ENCODE measurements around the gene CTDSPL. TPM values are rescaled to one million over a fixed set of nuclear protein-coding genes. Genes with fewer than 3 reads are reported as not detected.

Gene CTDSPL
- polyA plus RNA-seq, 1 donor from 2014 or later = not detected

DNA sequence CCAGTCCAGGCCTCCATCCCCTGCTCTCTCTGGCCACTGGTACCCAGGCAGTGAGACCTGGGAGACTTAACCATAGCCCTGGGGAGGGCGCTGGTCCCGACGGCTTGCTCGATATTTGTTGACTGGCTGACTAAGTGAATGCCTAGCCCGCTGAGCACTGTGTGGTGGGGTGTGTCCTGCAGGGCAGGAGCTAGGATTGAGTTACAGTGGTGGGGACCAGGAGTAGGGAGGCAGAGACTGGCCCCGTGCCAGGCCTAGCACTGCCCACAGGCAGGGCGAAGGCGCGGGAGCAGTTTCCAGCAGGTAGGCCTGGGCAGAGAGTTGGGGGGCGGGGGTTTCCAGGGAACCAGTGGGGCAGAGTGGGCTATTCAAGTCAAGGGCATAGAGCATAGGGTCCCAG is 128.8 kb downstream of the CTDSPL start, which contains the start of gene VILL:
VILL (plus strand) TSS at position 260 of the 400 bp plus-strand sequence. CDS start 2,887 bp downstream, outside the sequence.
- Mint-ChIP-seq H3K27me3 (peaks cover 2% of the 10 kb centered on the region), H3K27ac (peak within 1 kb of the TSS in 1 of 3 donors; percentile 63), H3K36me3 (no peaks in the 10 kb centered on the region), H3K9me3 (no peaks in the 10 kb centered on the region), H3K4me1 (peaks cover 16 to 23% (median 16%) of the 10 kb centered on the region in 3 donors), H3K4me3 (peak within 1 kb of the TSS in 3 of 4 donors; percentile 5 to 55 (median 51))

GRCh38 chr3:37991109-37991508 is 129.4 kb downstream of the CTDSPL start:
- no peaks in the 10 kb centered on the region for H3K27me3 Mint-ChIP-seq
- no peak overlapping the region for H3K4me3 Mint-ChIP-seq
- no peaks in the 10 kb centered on the region for H3K36me3 Mint-ChIP-seq
- H3K9me3 Mint-ChIP-seq = no peaks in the 10 kb centered on the region
- no peak overlapping the region for H3K27ac Mint-ChIP-seq
- peaks cover 16 to 24% (median 20%) of the 10 kb centered on the region in 3 donors for H3K4me1 Mint-ChIP-seq

GRCh38 chr3:37991823-37992222 is 130.1 kb downstream of the CTDSPL start:
- Mint-ChIP-seq H3K4me1 (peaks cover 21 to 27% (median 26%) of the 10 kb centered on the region in 3 donors), H3K4me3 (peak overlapping the region in 2 of 4 donors; percentile 21 to 39), H3K27me3 (no peaks in the 10 kb centered on the region), H3K9me3 (no peaks in the 10 kb centered on the region), H3K36me3 (peaks cover 3% of the 10 kb centered on the region), H3K27ac (no peak overlapping the region)

DNA sequence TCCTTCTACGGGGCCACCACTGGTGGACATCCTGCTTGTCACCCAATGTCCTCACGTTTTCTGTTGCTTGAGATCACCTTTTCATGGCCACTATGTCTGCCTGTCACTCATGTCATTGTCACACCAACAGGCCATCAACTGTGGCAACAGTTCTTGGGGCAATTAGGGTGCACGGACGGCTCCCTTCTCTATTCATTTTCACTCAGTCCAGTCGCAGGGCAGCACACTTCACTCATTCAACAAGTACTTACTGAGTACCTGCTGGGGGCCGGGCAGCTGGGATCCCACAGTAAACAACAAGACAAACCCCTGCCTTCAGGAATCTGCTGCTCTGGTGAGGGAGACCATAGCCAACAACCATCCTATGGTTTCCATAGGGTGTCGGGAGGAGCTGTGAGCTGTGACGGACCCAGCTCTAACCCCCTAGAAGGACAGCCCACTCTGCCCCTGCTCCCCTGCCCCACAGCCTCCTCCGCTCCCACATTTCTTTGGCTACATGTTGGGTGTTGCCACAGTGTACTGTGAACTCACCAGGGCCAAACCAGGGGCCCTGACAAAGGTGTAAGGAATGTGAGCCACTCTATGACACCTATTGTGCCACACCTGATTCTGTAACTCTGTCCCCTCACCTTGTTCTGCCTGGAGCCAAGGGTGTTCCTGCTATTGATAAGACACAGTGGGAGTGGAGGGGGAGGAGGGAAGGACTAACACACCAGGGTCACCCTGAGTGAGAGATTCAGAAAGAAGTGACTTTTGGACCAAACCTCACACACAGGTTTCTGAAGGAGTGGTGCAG is 130.8 kb downstream of the CTDSPL start:
- Mint-ChIP-seq H3K4me1 (peaks cover 24 to 29% (median 29%) of the 10 kb centered on the region in 3 donors), H3K27me3 (no peaks in the 10 kb centered on the region), H3K36me3 (peaks cover 5% of the 10 kb centered on the region)

DNA sequence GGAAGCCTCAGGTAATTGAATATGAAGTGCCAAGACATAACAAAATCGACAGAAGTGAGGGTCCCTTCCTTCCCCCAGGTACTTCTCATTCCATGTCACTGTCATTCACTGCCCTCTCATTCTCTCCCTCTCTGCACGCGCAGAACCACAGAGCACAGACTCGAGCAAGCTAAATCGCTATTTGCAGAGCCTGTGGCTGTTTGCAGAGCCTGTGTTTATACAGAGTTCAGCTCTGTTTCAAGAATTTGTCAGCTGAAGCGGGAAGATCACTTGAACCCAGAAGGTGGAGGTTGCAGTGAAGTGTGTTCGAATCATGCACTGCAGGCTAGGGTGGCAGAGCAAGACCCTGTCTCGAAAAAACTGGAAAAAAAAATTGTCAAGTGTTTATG is 131.4 kb downstream of the CTDSPL start:
- Mint-ChIP-seq H3K9me3 (no peaks in the 10 kb centered on the region), H3K36me3 (peaks cover 5% of the 10 kb centered on the region), H3K27me3 (no peaks in the 10 kb centered on the region), H3K4me3 (peak overlapping the region; percentile 95 to 99 (median 96)), H3K27ac (peak overlapping the region in 2 of 3 donors; percentile 46 to 98), H3K4me1 (peaks cover 24 to 31% (median 29%) of the 10 kb centered on the region in 3 donors)

More for the DNA sequence above, 130.8 kb downstream of the CTDSPL start:
- no peaks in the 10 kb centered on the region for H3K9me3 Mint-ChIP-seq
- peak overlapping the region in 1 of 3 donors; percentile 98 for H3K27ac Mint-ChIP-seq
- H3K4me3 Mint-ChIP-seq = peak overlapping the region; percentile 52 to 99 (median 95)

DNA sequence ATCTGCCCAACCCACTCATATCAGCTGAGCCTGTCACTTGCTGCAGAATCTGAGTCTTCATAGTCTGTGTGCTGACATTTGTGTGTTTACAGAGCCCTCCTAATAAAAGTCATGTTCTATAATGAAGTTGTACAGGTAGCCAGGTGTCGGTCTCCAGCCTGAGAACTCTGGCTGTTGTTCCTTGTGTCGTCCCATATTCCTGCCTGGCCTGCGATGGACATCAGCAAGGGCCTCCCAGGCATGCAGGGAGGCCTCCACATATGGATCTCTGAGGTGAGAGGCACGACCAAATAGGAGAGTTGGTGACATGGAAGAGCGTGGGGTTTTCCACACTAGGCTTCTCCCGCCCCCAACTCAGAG is 131.8 kb downstream of the CTDSPL start:
- no peaks in the 10 kb centered on the region for H3K27me3 Mint-ChIP-seq
- peak overlapping the region; percentile 46 to 98 (median 85) for H3K27ac Mint-ChIP-seq
- peaks cover 5% of the 10 kb centered on the region for H3K36me3 Mint-ChIP-seq
- H3K4me3 Mint-ChIP-seq = peak overlapping the region; percentile 95 to 99 (median 96)
- peaks cover 24 to 35% (median 30%) of the 10 kb centered on the region in 3 donors for H3K4me1 Mint-ChIP-seq
- no peaks in the 10 kb centered on the region for H3K9me3 Mint-ChIP-seq

DNA sequence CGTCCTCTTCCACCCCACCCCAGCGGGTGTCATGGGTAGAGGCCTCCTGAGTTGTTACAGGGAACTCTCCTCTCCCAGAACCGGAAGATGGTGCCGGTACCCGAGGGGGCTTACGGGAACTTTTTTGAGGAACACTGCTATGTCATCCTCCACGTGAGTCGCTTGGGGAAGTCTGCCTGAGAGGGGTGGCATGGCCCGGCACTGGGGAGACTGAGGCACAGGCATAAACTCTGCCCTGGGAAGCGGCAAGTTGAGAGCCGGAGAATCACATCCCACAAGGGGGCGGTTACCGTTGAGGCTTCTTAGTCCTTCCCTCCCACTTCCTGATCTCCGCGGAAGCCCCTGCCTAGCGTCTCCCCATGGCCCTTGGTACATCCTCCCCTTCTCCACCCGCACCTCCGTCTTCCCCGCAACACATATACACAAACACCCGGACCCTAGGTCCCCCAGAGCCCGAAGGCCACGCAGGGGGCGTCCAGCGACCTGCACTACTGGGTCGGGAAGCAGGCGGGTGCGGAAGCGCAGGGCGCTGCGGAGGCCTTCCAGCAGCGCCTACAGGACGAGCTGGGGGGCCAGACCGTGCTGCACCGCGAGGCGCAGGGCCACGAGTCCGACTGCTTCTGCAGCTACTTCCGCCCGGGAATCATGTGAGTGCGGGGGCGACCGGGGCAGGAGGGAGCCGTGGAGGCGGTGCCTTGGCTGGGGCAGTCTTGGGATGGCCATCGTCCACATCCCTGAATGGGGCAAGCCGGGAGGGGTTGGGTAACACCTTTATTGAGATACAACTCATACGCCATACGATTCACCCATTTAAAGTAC is 132.3 kb downstream of the CTDSPL start:
- H3K4me1 Mint-ChIP-seq = peaks cover 24 to 39% (median 31%) of the 10 kb centered on the region in 3 donors
- no peaks in the 10 kb centered on the region for H3K9me3 Mint-ChIP-seq
- peaks cover 5% of the 10 kb centered on the region for H3K36me3 Mint-ChIP-seq
- H3K4me3 Mint-ChIP-seq = peak overlapping the region; percentile 95 to 99 (median 96)
- peak overlapping the region; percentile 85 to 98 (median 93) for H3K27ac Mint-ChIP-seq
- no peaks in the 10 kb centered on the region for H3K27me3 Mint-ChIP-seq

GRCh38 chr3:37994639-37994972 is 132.9 kb downstream of the CTDSPL start:
- Mint-ChIP-seq H3K4me1 (peaks cover 24 to 44% (median 35%) of the 10 kb centered on the region in 3 donors), H3K9me3 (no peaks in the 10 kb centered on the region), H3K36me3 (peaks cover 5% of the 10 kb centered on the region), H3K4me3 (peak overlapping the region; percentile 95 to 99 (median 96)), H3K27me3 (no peaks in the 10 kb centered on the region), H3K27ac (peak overlapping the region in 2 of 3 donors; percentile 85 to 98)

GRCh38 chr3:37995652-37996641 is 134.3 kb downstream of the CTDSPL start:
- H3K9me3 Mint-ChIP-seq = no peaks in the 10 kb centered on the region
- peaks cover 24 to 45% (median 36%) of the 10 kb centered on the region in 3 donors for H3K4me1 Mint-ChIP-seq
- peak overlapping the region; percentile 13 to 85 (median 79) for H3K27ac Mint-ChIP-seq
- no peaks in the 10 kb centered on the region for H3K27me3 Mint-ChIP-seq
- peak overlapping the region in 3 of 4 donors; percentile 95 to 99 (median 98) for H3K4me3 Mint-ChIP-seq
- peaks cover 5% of the 10 kb centered on the region for H3K36me3 Mint-ChIP-seq

GRCh38 chr3:37996785-37997301 is 135.2 kb downstream of the CTDSPL start:
- Mint-ChIP-seq H3K27me3 (no peaks in the 10 kb centered on the region), H3K36me3 (peaks cover 5% of the 10 kb centered on the region), H3K27ac (peak overlapping the region; percentile 13 to 85 (median 79)), H3K4me1 (peaks cover 24 to 45% (median 36%) of the 10 kb centered on the region in 3 donors), H3K9me3 (no peaks in the 10 kb centered on the region), H3K4me3 (peak overlapping the region in 3 of 4 donors; percentile 1 to 82 (median 77))

- Mint-ChIP-seq H3K27ac (peak overlapping the region in 2 of 3 donors; percentile 79 to 85), H3K4me3 (no peak overlapping the region)
Measured at GRCh38 chr3:37997342-37997741, 135.7 kb downstream of the CTDSPL start.

GRCh38 chr3:37997791-37998370 is 136.2 kb downstream of the CTDSPL start:
- peaks cover 5% of the 10 kb centered on the region for H3K36me3 Mint-ChIP-seq
- peak overlapping the region in 3 of 4 donors; percentile 67 to 91 (median 77) for H3K4me3 Mint-ChIP-seq
- peak overlapping the region; percentile 68 to 99 (median 94) for H3K27ac Mint-ChIP-seq
- H3K9me3 Mint-ChIP-seq = no peaks in the 10 kb centered on the region
- H3K27me3 Mint-ChIP-seq = no peaks in the 10 kb centered on the region
- peaks cover 24 to 44% (median 36%) of the 10 kb centered on the region in 3 donors for H3K4me1 Mint-ChIP-seq

More at GRCh38 chr3:37997342-37997741, 135.7 kb downstream of the CTDSPL start:
- H3K27me3 Mint-ChIP-seq = no peaks in the 10 kb centered on the region
- H3K4me1 Mint-ChIP-seq = peaks cover 24 to 45% (median 36%) of the 10 kb centered on the region in 3 donors
- no peaks in the 10 kb centered on the region for H3K9me3 Mint-ChIP-seq
- H3K36me3 Mint-ChIP-seq = peaks cover 5% of the 10 kb centered on the region

DNA sequence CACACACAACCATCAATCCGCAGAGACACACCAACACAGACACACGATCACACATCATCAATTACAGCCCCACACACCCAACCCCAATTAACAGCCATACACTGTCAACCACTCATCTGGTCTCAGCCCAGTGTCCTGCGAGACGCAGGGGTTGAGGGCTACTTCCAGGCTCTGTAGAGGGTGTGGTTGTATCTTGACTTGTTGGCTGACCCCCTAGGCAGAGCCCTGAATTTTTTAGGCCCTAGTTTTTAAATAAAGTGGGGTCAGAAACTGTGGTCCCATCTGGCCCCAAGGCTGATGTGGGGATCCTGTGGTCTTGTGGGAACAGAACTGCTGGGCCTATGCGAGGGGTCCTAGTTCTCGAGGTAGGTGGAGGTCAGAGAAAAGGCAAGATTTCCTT is 138.2 kb downstream of the CTDSPL start:
- H3K4me3 Mint-ChIP-seq = peak overlapping the region in 3 of 4 donors; percentile 17 to 82 (median 44)
- peaks cover 5% of the 10 kb centered on the region for H3K36me3 Mint-ChIP-seq
- no peaks in the 10 kb centered on the region for H3K27me3 Mint-ChIP-seq
- peaks cover 11 to 38% (median 35%) of the 10 kb centered on the region in 3 donors for H3K4me1 Mint-ChIP-seq
- peak overlapping the region in 1 of 3 donors; percentile 5 for H3K27ac Mint-ChIP-seq
- H3K9me3 Mint-ChIP-seq = no peaks in the 10 kb centered on the region

All from IgD-negative memory B cell (primary cell).